GM19397 (cell line): ENCODE measurements around the gene DAND5.

Experiments used
- ATAC-seq: cut with Tn5 transposase; IDR thresholded peaks from one replicate; pipeline ENCODE4 v1.9.1; 2021; ENCODE audit warnings: mild to moderate bottlenecking, moderate library complexity; ENCODE audit not compliant: unreplicated experiment

DAND5 gene

GRCh38 chr19:13007292-13008045 is 38.1 kb downstream of the DAND5 start:
- no peak for ATAC-seq

- ATAC-seq, result no peak
Observed at GRCh38 chr19:13008926-13009787, 39.8 kb downstream of the DAND5 start.

GRCh38 chr19:13010038-13010991 is 40.9 kb downstream of the DAND5 start:
- ATAC-seq, result no peak

- no peak for ATAC-seq
Observed at GRCh38 chr19:13010992-13011652, 41.7 kb downstream of the DAND5 start.

- ATAC-seq, result no peak
Observed at GRCh38 chr19:13011653-13012389, 42.4 kb downstream of the DAND5 start.

- no peak for ATAC-seq
Observed at GRCh38 chr19:13012390-13012689, 43.0 kb downstream of the DAND5 start.

GRCh38 chr19:13012690-13013608 is 43.6 kb downstream of the DAND5 start:
- no peak for ATAC-seq

GRCh38 chr19:13013649-13014048 is 44.3 kb downstream of the DAND5 start:
- no peak for ATAC-seq

- ATAC-seq, result no peak
Observed at GRCh38 chr19:13014101-13014920, 44.9 kb downstream of the DAND5 start.

GRCh38 chr19:13014921-13015280 is 45.5 kb downstream of the DAND5 start:
- no peak for ATAC-seq

GRCh38 chr19:13015361-13016223 is 46.2 kb downstream of the DAND5 start:
- ATAC-seq, result no peak

GRCh38 chr19:13016245-13016627 is 46.9 kb downstream of the DAND5 start:
- ATAC-seq, result no peak

GRCh38 chr19:13016628-13017305 is 47.4 kb downstream of the DAND5 start:
- no peak for ATAC-seq

GRCh38 chr19:13017306-13018034 is 48.1 kb downstream of the DAND5 start:
- ATAC-seq, result no peak

GRCh38 chr19:13018035-13018914 is 48.9 kb downstream of the DAND5 start:
- ATAC-seq, result no peak
